CD14-positive monocyte (primary cell): Measurements from ENCODE around the gene GLI3. TPM values are rescaled to one million over a fixed set of nuclear protein-coding genes. Genes with fewer than 3 reads are reported as not detected.

Experiments used
- DNase-seq, 3 donors: peaks; one replicate each; pipeline ENCODE4 v3.0.0-alpha.2; 2011 to 2022
- H2AFZ ChIP-seq: 2 replicates; pipeline ENCODE4 v1.6.0; 2012; ENCODE audit warnings: mild to moderate bottlenecking, low read depth, low read length, inconsistent platforms; ENCODE audit not compliant: insufficient read depth, poor library complexity, severe bottlenecking
- H3K27ac ChIP-seq, 2 donors: 1 replicate in 1 of 2; 2 replicates in 1 of 2; pipeline ENCODE4 v1.5.1; 2012 to 2013; ENCODE audit warnings: low read length in 2 of 2, control low read depth in 1 of 2, inconsistent platforms in 1 of 2, low read depth in 1 of 2, mild to moderate bottlenecking in 1 of 2
- H3K27me3 ChIP-seq, 2 donors: one replicate each; pipeline versions ENCODE4 v1.6.0 to v1.6.1; 2011 to 2013; ENCODE audit warnings: low read length in 2 of 2; ENCODE audit not compliant: control insufficient read depth in 2 of 2, insufficient read depth in 2 of 2
- H3K36me3 ChIP-seq, 2 donors: replicated peaks in 1 of 2; 1 replicate in 1 of 2; 2 replicates in 1 of 2; pipeline versions ENCODE4 v1.5.1 to v1.6.1; 2012 to 2013; ENCODE audit warnings: low read length in 2 of 2, control low read depth in 1 of 2, inconsistent platforms in 1 of 2, mild to moderate bottlenecking in 1 of 2; ENCODE audit not compliant: insufficient read depth in 2 of 2, control insufficient read depth in 1 of 2
- H3K4me1 ChIP-seq, 2 donors: 1 replicate in 1 of 2; 2 replicates in 1 of 2; pipeline versions ENCODE4 v1.5.1 to v1.6.1; 2012 to 2013; ENCODE audit warnings: low read length in 2 of 2, control low read depth in 1 of 2, inconsistent platforms in 1 of 2, mild to moderate bottlenecking in 1 of 2, moderate library complexity in 1 of 2; ENCODE audit not compliant: insufficient read depth in 2 of 2, control insufficient read depth in 1 of 2
- H3K4me2 ChIP-seq: replicated peaks from 2 replicates; pipeline ENCODE3; 2012; ENCODE audit warnings: low read length, moderate library complexity, mild to moderate bottlenecking; ENCODE audit not compliant: poor library complexity, severe bottlenecking; ENCODE audit errors: extremely low read depth
- H3K4me3 ChIP-seq, 3 experiments: fragments of 200-600 bp in 1 of 3; sonication (generic) in 1 of 3; replicated peaks in 1 of 3; 1 replicate in 2 of 3; 2 replicates in 1 of 3; pipeline ENCODE4 v1.5.1; 2011 to 2013; ENCODE audit warnings: low read length in 3 of 3, mild to moderate bottlenecking in 3 of 3, control low read depth in 2 of 3, low read depth in 2 of 3, inconsistent platforms in 1 of 3, moderate library complexity in 1 of 3
- H3K79me2 ChIP-seq: 2 replicates; pipeline ENCODE4 v1.6.0; 2012; ENCODE audit warnings: mild to moderate bottlenecking, control low read depth, inconsistent platforms, low read length, moderate library complexity; ENCODE audit not compliant: insufficient read depth
- H3K9ac ChIP-seq: 2 replicates; pipeline ENCODE4 v1.6.0; 2017; ENCODE audit warnings: low read length, mild to moderate bottlenecking; ENCODE audit not compliant: insufficient read depth, poor library complexity, severe bottlenecking
- H3K9me3 ChIP-seq, 2 donors: replicated peaks in 1 of 2; 1 replicate in 1 of 2; 2 replicates in 1 of 2; pipeline versions ENCODE4 v1.5.1 to v1.6.1; 2012 to 2013; ENCODE audit warnings: low read length in 2 of 2, control low read depth in 1 of 2; ENCODE audit not compliant: control insufficient read depth in 1 of 2, insufficient read depth in 1 of 2
- H4K20me1 ChIP-seq: 2 replicates; pipeline ENCODE4 v1.6.0; 2012; ENCODE audit warnings: mild to moderate bottlenecking, low read length, control low read depth, moderate library complexity; ENCODE audit not compliant: insufficient read depth
- H3K27ac Mint-ChIP-seq, 7 donors: one replicate each; pipeline ENCODE4 v1.8.0; 2020; ENCODE audit warnings: mild to moderate bottlenecking in 7 of 7, mixed read lengths in 7 of 7, moderate library complexity in 6 of 7, inconsistent platforms in 2 of 7
- H3K27me3 Mint-ChIP-seq, 3 donors: one replicate each; pipeline ENCODE4 v1.8.0; 2021 to 2022; ENCODE audit warnings: low read depth in 3 of 3, mild to moderate bottlenecking in 3 of 3, mixed read lengths in 3 of 3, moderate library complexity in 3 of 3, inconsistent platforms in 1 of 3
- H3K36me3 Mint-ChIP-seq, 2 donors: one replicate each; pipeline ENCODE4 v1.8.0; 2020; ENCODE audit warnings: mixed read lengths in 2 of 2, inconsistent platforms in 1 of 2, mild to moderate bottlenecking in 1 of 2
- H3K4me1 Mint-ChIP-seq: one replicate; pipeline ENCODE4 v1.8.0; 2020; ENCODE audit warnings: mild to moderate bottlenecking, mixed read lengths
- H3K4me3 Mint-ChIP-seq, 2 donors: one replicate each; pipeline ENCODE4 v1.8.0; 2020; ENCODE audit warnings: mild to moderate bottlenecking in 2 of 2, mixed read lengths in 2 of 2, moderate library complexity in 1 of 2
- H3K9me3 Mint-ChIP-seq, 7 donors: one replicate each; pipeline ENCODE4 v1.8.0; 2020 to 2022; ENCODE audit warnings: mixed read lengths in 7 of 7, mild to moderate bottlenecking in 6 of 7, moderate library complexity in 6 of 7, inconsistent platforms in 2 of 7
- CTCF ChIP-seq: fragments of 200-600 bp; IDR thresholded peaks from one replicate; pipeline ENCODE4 v1.8.0; 2022; ENCODE audit warnings: antibody characterized with exemption, mild to moderate bottlenecking
- WGBS: methylation state at CpG from one replicate; pipeline ENCODE4 v1.1.5; 2013; ENCODE audit warnings: missing lambda C conversion rate; ENCODE audit not compliant: insufficient coverage; 5-methylcytosine and 5-hydroxymethylcytosine counted together
- intact Hi-C, 2 donors: fragments of 100-400 bp; cut with micrococcal nuclease; formaldehyde crosslinking; loops; one replicate each; pipeline versions ENCODE4 v1.15.0 to v1.15.1; 2023
- polyA plus RNA-seq, 3 donors: library from polyadenylated mRNA; depleted of rRNA in 1 of 3; unstranded in 2 of 3; stranded (reverse) in 1 of 3; fragments of 300-500 nt in 2 of 3; fragments of >200 nt in 1 of 3; fragmentation: Illumina TruSeq in 2 of 3; gene quantifications; 1 replicate in 2 of 3; 2 replicates in 1 of 3; pipeline ENCODE4 v1.2.3, GENCODE V29; 2012 to 2021

GLI3 gene
- polyA plus RNA-seq, 3 donors = not detected

GRCh38 chr7:42069590-42069989 is 167.4 kb downstream of the GLI3 start:
- H3K27me3 Mint-ChIP-seq = peaks cover 0 to 3% (median 0%) of the 10 kb centered on the region in 3 donors
- Histone ChIP-seq H3K9ac (no peak overlapping the region), H3K27ac (no peak overlapping the region), H3K9me3 (no peaks in the 10 kb centered on the region), H3K4me1 (no peaks in the 10 kb centered on the region), H3K4me2 (no peak overlapping the region), H3K36me3 (no peaks in the 10 kb centered on the region), H3K27me3 (no peaks in the 10 kb centered on the region), H2AFZ (no peak overlapping the region), H3K4me3 (no peak overlapping the region), H3K79me2 (no peaks in the 10 kb centered on the region), H4K20me1 (no peaks in the 10 kb centered on the region)
- TF ChIP-seq CTCF = no peak
- H3K36me3 Mint-ChIP-seq = no peaks in the 10 kb centered on the region
- no CpG with 5 or more reads among the region's 1 CpG for WGBS
- intact Hi-C loops = no loop called here
- no peak for DNase-seq
- H3K27ac Mint-ChIP-seq = no peak overlapping the region
- no peaks in the 10 kb centered on the region for H3K9me3 Mint-ChIP-seq
- no peak overlapping the region for H3K4me3 Mint-ChIP-seq
- no peaks in the 10 kb centered on the region for H3K4me1 Mint-ChIP-seq

GRCh38 chr7:42068554-42069280 is 168.3 kb downstream of the GLI3 start:
- no peak for TF ChIP-seq CTCF
- Mint-ChIP-seq H3K27me3 (no peaks in the 10 kb centered on the region), H3K36me3 (no peaks in the 10 kb centered on the region), H3K9me3 (no peaks in the 10 kb centered on the region), H3K4me3 (no peak overlapping the region), H3K27ac (no peak overlapping the region), H3K4me1 (no peaks in the 10 kb centered on the region)
- no peak overlapping the region for H3K9ac ChIP-seq
- no peak overlapping the region for H3K4me3 ChIP-seq
- no peaks in the 10 kb centered on the region for H3K9me3 ChIP-seq
- H3K27ac ChIP-seq = no peak overlapping the region
- no peaks in the 10 kb centered on the region for H3K27me3 ChIP-seq
- WGBS = 94% methylated on average over 8 of the region's 11 CpGs
- H4K20me1 ChIP-seq = no peaks in the 10 kb centered on the region
- H3K4me1 ChIP-seq = no peaks in the 10 kb centered on the region
- no peak overlapping the region for H3K4me2 ChIP-seq
- no peaks in the 10 kb centered on the region for H3K36me3 ChIP-seq
- no peak overlapping the region for H2AFZ ChIP-seq
- no peaks in the 10 kb centered on the region for H3K79me2 ChIP-seq
- intact Hi-C loops = no loop called here
- no peak for DNase-seq
